ENCODE results near the gene PPARA.
A peak's percentile ranks its signal among the peaks of the same experiment; 100 is the strongest.

The PPARA gene

GRCh38 chr22:46280999-46281623 lies 130.8 kb downstream of the PPARA start:
- no peak overlapping the region for H3K27ac Mint-ChIP-seq
- DNase-seq (no peak), ATAC-seq (no peak)
- no peaks in the 10 kb centered on the region for H3K27me3 Mint-ChIP-seq
- no peaks in the 10 kb centered on the region for H3K9me3 Mint-ChIP-seq
- H3K4me1 Mint-ChIP-seq = no peaks in the 10 kb centered on the region
- H3K4me3 Mint-ChIP-seq = no peak overlapping the region

- Mint-ChIP-seq H3K4me1 (peaks cover under 1% of the 10 kb centered on the region), H3K27me3 (no peaks in the 10 kb centered on the region), H3K27ac (no peak overlapping the region), H3K4me3 (no peak overlapping the region), H3K9me3 (no peaks in the 10 kb centered on the region)
- DNase-seq (no peak), ATAC-seq (no peak)
Measured at GRCh38 chr22:46281866-46282678, 131.7 kb downstream of the PPARA start.

DNA sequence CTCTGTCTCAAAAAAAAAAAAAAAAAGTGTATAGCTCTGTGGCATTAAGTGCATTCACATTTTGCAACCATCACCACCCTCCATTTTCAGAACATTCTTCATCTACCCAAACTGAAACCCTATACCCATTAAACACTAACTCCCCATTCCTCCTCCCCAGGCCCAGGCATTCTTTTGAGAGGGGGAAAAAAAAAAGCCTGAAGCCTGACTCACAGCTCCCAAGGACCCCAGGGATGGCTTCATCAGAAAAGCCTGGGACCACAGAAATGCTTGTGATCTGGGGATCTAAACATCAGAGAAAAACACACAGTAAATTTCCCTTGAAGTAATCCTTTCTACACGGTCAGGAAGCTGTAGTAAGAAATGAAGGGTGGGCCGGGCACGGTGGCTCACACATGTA lies 135.7 kb downstream of the PPARA start:
- ATAC-seq (no peak), DNase-seq (no peak)
- Mint-ChIP-seq H3K27ac (no peak overlapping the region), H3K4me3 (no peak overlapping the region), H3K4me1 (peaks cover 16% of the 10 kb centered on the region), H3K9me3 (no peaks in the 10 kb centered on the region), H3K27me3 (no peaks in the 10 kb centered on the region)

DNA sequence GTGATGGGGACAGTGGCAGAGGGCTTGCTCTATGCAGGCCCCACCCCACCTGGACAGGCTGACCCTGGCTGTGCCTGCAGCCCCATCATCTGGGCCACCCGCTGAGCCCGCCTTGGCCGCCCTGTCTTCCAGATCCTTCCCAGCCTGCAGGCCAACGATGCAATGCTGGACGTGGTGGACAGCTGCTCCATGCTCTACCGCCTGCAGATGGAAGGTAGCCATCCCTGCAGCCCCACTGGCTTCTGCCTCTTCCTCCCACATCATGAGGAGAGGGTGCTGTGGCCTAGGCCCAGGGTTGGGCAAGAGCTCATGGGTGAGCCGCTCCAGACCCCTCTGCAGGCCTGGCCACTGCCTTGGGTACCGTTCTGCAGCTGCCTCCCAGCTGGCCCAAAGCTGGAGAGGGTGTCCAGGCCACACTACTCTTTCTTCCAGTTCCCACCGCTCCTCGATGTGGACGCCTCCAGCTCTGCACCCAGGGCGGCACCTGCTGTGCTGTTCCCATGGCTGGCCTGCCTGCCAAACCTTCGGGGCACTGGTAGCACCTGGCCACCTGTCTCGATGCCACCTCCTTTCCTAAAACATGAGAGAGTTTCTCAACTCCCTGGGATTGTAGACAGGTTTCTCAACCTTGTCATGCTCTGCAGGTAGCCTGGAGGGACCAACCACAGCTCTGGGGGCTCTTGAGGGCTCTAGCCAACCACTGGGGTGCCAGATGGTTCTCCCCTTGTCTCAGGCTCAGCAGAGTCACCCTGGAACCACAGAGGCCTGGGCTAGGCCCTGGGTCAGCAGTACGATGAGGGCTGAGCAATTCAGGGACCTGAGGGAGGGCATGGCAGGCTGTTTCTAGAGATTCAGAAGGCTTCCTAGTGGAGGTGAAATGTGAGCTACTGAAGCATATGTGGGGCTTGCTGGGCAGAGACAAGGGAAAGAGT lies 136.9 kb downstream of the PPARA start:
- H3K27me3 Mint-ChIP-seq = no peaks in the 10 kb centered on the region
- ATAC-seq (no peak), DNase-seq (no peak)
- H3K27ac Mint-ChIP-seq = peak overlapping the region; percentile 63 to 95
- H3K4me1 Mint-ChIP-seq = peaks cover 16% of the 10 kb centered on the region
- peaks cover 0 to 2% of the 10 kb centered on the region in 2 donors for H3K9me3 Mint-ChIP-seq
- peak overlapping the region; percentile 75 to 80 for H3K4me3 Mint-ChIP-seq

GRCh38 chr22:46287873-46288751 lies 137.8 kb downstream of the PPARA start:
- H3K27ac Mint-ChIP-seq = peak overlapping the region; percentile 63 to 95
- DNase-seq (peak; percentile 30 to 56), ATAC-seq (peak; percentile 93)
- peak overlapping the region; percentile 75 to 80 for H3K4me3 Mint-ChIP-seq
- no peaks in the 10 kb centered on the region for H3K27me3 Mint-ChIP-seq
- peaks cover 18% of the 10 kb centered on the region for H3K4me1 Mint-ChIP-seq
- H3K9me3 Mint-ChIP-seq = peaks cover 0 to 8% of the 10 kb centered on the region in 2 donors

DNA sequence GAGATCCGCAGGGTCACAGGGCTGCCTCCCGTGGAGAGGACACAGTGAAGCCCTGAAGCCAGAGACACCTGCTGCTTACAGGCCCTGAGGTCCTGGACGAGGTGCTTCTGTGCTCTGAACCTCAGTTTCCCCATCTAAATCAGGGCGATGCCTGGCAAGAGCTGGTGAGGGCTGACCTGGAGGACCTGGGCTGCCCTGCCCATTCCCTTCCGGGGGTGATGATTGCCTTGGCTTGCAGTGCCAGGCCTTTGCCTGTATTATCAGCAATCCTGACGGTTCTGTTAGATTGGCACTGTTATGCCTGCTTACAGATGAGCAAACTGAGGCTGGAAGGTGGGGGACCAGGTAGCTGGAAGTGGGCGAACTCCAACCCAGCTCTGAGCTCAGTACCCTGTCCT lies 138.5 kb downstream of the PPARA start:
- no peak overlapping the region for H3K27ac Mint-ChIP-seq
- no peaks in the 10 kb centered on the region for H3K27me3 Mint-ChIP-seq
- H3K4me1 Mint-ChIP-seq = peaks cover 25% of the 10 kb centered on the region
- peaks cover 0 to 8% of the 10 kb centered on the region in 2 donors for H3K9me3 Mint-ChIP-seq
- no peak for ATAC-seq
- no peak for DNase-seq
- peak overlapping the region in 1 of 2 donors; percentile 80 for H3K4me3 Mint-ChIP-seq

GRCh38 chr22:46289244-46289891 lies 139.0 kb downstream of the PPARA start:
- H3K27ac Mint-ChIP-seq = no peak overlapping the region
- no peak for ATAC-seq

GRCh38 chr22:46290121-46290842 lies 140.0 kb downstream of the PPARA start:
- peaks cover 34% of the 10 kb centered on the region for H3K4me1 Mint-ChIP-seq
- H3K27ac Mint-ChIP-seq = peak overlapping the region in 1 of 2 donors; percentile 76
- no peak overlapping the region for H3K4me3 Mint-ChIP-seq
- ATAC-seq = no peak
- DNase-seq = no peak
- H3K9me3 Mint-ChIP-seq = peaks cover 0 to 8% of the 10 kb centered on the region in 2 donors
- H3K27me3 Mint-ChIP-seq = no peaks in the 10 kb centered on the region

More at GRCh38 chr22:46289244-46289891, 139.0 kb downstream of the PPARA start:
- peaks cover 0 to 8% of the 10 kb centered on the region in 2 donors for H3K9me3 Mint-ChIP-seq
- peaks cover 29% of the 10 kb centered on the region for H3K4me1 Mint-ChIP-seq
- DNase-seq = no peak
- H3K27me3 Mint-ChIP-seq = no peaks in the 10 kb centered on the region
- peak overlapping the region in 1 of 2 donors; percentile 22 for H3K4me3 Mint-ChIP-seq

- H3K9me3 Mint-ChIP-seq = peaks cover 0 to 8% of the 10 kb centered on the region in 2 donors
- ATAC-seq = no peak
- no peak for DNase-seq
- no peak overlapping the region for H3K4me3 Mint-ChIP-seq
- H3K27ac Mint-ChIP-seq = peak overlapping the region in 1 of 2 donors; percentile 76
- H3K4me1 Mint-ChIP-seq = peaks cover 43% of the 10 kb centered on the region
- H3K27me3 Mint-ChIP-seq = no peaks in the 10 kb centered on the region
Measured at GRCh38 chr22:46290843-46291785, 140.8 kb downstream of the PPARA start.

DNA sequence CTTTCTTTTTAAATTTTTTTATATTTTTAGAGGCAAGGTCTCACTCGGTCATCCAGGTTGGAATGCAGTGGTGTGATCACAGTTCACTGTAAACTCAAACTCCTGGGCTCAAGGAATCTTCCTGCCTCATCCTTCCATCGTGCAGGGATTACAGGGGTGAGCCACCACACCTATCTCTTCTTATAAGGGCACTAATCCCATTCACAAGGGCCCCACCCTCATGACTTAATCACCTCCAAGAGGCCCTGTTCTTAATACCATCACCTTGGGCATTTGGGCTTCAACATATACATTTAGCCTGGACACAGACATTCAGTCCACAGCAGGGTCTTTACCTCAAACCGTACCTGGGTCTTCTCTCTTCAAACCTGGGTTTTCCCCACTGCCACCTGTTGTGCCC lies 141.8 kb downstream of the PPARA start:
- DNase-seq (no peak), ATAC-seq (no peak)
- Mint-ChIP-seq H3K4me3 (no peak overlapping the region), H3K27ac (no peak overlapping the region), H3K4me1 (peaks cover 47% of the 10 kb centered on the region), H3K9me3 (peaks cover 0 to 8% of the 10 kb centered on the region in 2 donors), H3K27me3 (no peaks in the 10 kb centered on the region)

DNA sequence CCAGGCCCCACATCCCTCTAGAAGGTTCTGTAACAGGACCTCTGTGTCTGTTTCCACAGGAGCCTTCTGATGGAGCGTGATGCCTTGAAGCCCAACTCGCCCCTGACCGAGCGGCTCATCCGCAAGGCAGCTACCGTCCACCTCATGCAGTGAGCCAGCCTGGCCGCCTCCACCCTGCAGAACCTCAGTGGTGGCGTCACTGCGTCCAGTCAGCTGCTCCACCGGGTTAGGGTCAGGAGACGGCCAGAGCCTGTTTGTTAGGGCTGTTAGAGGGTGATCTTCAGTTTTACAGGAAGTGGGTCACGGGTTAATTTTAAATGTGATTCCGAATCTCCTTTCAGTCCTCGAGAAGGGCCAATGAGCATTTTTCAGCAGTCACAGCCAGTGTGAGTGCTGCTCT lies 142.4 kb downstream of the PPARA start:
- H3K9me3 Mint-ChIP-seq = peaks cover 0 to 8% of the 10 kb centered on the region in 2 donors
- peaks cover 47% of the 10 kb centered on the region for H3K4me1 Mint-ChIP-seq
- ATAC-seq (no peak), DNase-seq (no peak)
- H3K4me3 Mint-ChIP-seq = no peak overlapping the region
- peak overlapping the region in 1 of 2 donors; percentile 13 for H3K27ac Mint-ChIP-seq
- no peaks in the 10 kb centered on the region for H3K27me3 Mint-ChIP-seq
